ENCODE measurements around the gene OR9Q2. TPM values are rescaled to one million over a fixed set of nuclear protein-coding genes. Genes with fewer than 3 reads are reported as not detected.

Gene OR9Q2
- total and polyA plus RNA-seq, 2 donors from 2014 or later: not detected

- no peak for FAIRE-seq
- Histone ChIP-seq H3K4me3 (ENCODE audit: low read length in 3 of 3) (no peak overlapping the region), H3K4me1 (ENCODE audit: control insufficient read depth in 2 of 3, insufficient read depth in 2 of 3, low read depth in 1 of 3, low read length in 3 of 3) (no peaks in the 10 kb centered on the region), H3K27me3 (ENCODE audit: control insufficient read depth, insufficient read depth, low read length) (no peaks in the 10 kb centered on the region), H3K27ac (ENCODE audit: low read depth in 2 of 2, low read length in 2 of 2) (no peak overlapping the region), H3K36me3 (ENCODE audit: control insufficient read depth in 2 of 3, insufficient read depth in 3 of 3, low read length in 3 of 3) (no peaks in the 10 kb centered on the region), H3K9me3 (ENCODE audit: control insufficient read depth in 2 of 3, insufficient read depth in 1 of 3, low read length in 3 of 3) (no peaks in the 10 kb centered on the region), H3K9ac (ENCODE audit: low read length in 3 of 3) (no peak overlapping the region)
- TF ChIP-seq CTCF (IDR thresholded peaks at IDR 0.05; ENCODE audit: borderline replicate concordance, extremely low read depth, insufficient read depth): no peak
- DNase-seq: no peak
- intact Hi-C loops (cut with DNase I): no loop called here
These were observed 3.4 kb downstream of the OR9Q2 start for GRCh38 chr11:58192229-58192628.

GRCh38 chr11:58193391-58193790 lies 4.5 kb downstream of the OR9Q2 start:
- TF ChIP-seq CTCF (IDR thresholded peaks at IDR 0.05; ENCODE audit: borderline replicate concordance, extremely low read depth, insufficient read depth): no peak
- Histone ChIP-seq H3K4me1 (ENCODE audit: control insufficient read depth in 2 of 3, insufficient read depth in 2 of 3, low read depth in 1 of 3, low read length in 3 of 3) (no peaks in the 10 kb centered on the region), H3K27ac (ENCODE audit: low read depth in 2 of 2, low read length in 2 of 2) (no peak overlapping the region), H3K27me3 (ENCODE audit: control insufficient read depth, insufficient read depth, low read length) (no peaks in the 10 kb centered on the region), H3K4me3 (ENCODE audit: low read length in 3 of 3) (no peak overlapping the region), H3K9ac (ENCODE audit: low read length in 3 of 3) (no peak overlapping the region), H3K36me3 (ENCODE audit: control insufficient read depth in 2 of 3, insufficient read depth in 3 of 3, low read length in 3 of 3) (no peaks in the 10 kb centered on the region), H3K9me3 (ENCODE audit: control insufficient read depth in 2 of 3, insufficient read depth in 1 of 3, low read length in 3 of 3) (peaks cover 0 to 5% (median 4%) of the 10 kb centered on the region in 3 donors)
- FAIRE-seq (no peak), DNase-seq (no peak)
- intact Hi-C loops (cut with DNase I): no loop called here

- intact Hi-C loops (cut with DNase I): no loop called here
- TF ChIP-seq CTCF (IDR thresholded peaks at IDR 0.05; ENCODE audit: borderline replicate concordance, extremely low read depth, insufficient read depth): no peak
- FAIRE-seq: no peak
- Histone ChIP-seq H3K27ac (ENCODE audit: low read depth in 2 of 2, low read length in 2 of 2) (no peak overlapping the region), H3K4me3 (ENCODE audit: low read length in 3 of 3) (no peak overlapping the region), H3K27me3 (ENCODE audit: control insufficient read depth, insufficient read depth, low read length) (no peaks in the 10 kb centered on the region), H3K4me1 (ENCODE audit: control insufficient read depth in 2 of 3, insufficient read depth in 2 of 3, low read depth in 1 of 3, low read length in 3 of 3) (no peaks in the 10 kb centered on the region), H3K36me3 (ENCODE audit: control insufficient read depth in 2 of 3, insufficient read depth in 3 of 3, low read length in 3 of 3) (no peaks in the 10 kb centered on the region), H3K9ac (ENCODE audit: low read length in 3 of 3) (no peak overlapping the region), H3K9me3 (ENCODE audit: control insufficient read depth in 2 of 3, insufficient read depth in 1 of 3, low read length in 3 of 3) (peaks cover 0 to 5% (median 4%) of the 10 kb centered on the region in 3 donors)
- DNase-seq: no peak
These were observed 7.1 kb downstream of the OR9Q2 start for GRCh38 chr11:58195939-58196338.

- DNase-seq (no peak), FAIRE-seq (no peak)
- Histone ChIP-seq H3K4me3 (ENCODE audit: low read length in 3 of 3) (no peak overlapping the region), H3K27me3 (ENCODE audit: control insufficient read depth, insufficient read depth, low read length) (no peaks in the 10 kb centered on the region), H3K4me1 (ENCODE audit: control insufficient read depth in 2 of 3, insufficient read depth in 2 of 3, low read depth in 1 of 3, low read length in 3 of 3) (no peaks in the 10 kb centered on the region), H3K9me3 (ENCODE audit: control insufficient read depth in 2 of 3, insufficient read depth in 1 of 3, low read length in 3 of 3) (peaks cover 0 to 5% (median 4%) of the 10 kb centered on the region in 3 donors), H3K36me3 (ENCODE audit: control insufficient read depth in 2 of 3, insufficient read depth in 3 of 3, low read length in 3 of 3) (no peaks in the 10 kb centered on the region), H3K27ac (ENCODE audit: low read depth in 2 of 2, low read length in 2 of 2) (no peak overlapping the region), H3K9ac (ENCODE audit: low read length in 3 of 3) (no peak overlapping the region)
- intact Hi-C loops (cut with DNase I): no loop called here
- TF ChIP-seq CTCF (IDR thresholded peaks at IDR 0.05; ENCODE audit: borderline replicate concordance, extremely low read depth, insufficient read depth): no peak
These were observed 10.4 kb downstream of the OR9Q2 start for GRCh38 chr11:58199271-58199670.

All from kidney (tissue), 14 donors.